ENCODE data around the gene ARNT2.

- TF ChIP-seq GATA2 (IDR thresholded peaks at IDR 0.05; ENCODE audit: low read depth, low read length) = no peak
- no peak for TF ChIP-seq GATA3 (IDR thresholded peaks at IDR 0.05; ENCODE audit: low read depth, low read length)
These were observed 211.2 kb downstream of the ARNT2 start for GRCh38 chr15:80615361-80615736.
